ENCODE measurements around the gene MEOX1.
"Not testable (repeated sequence)": the region's sequence is repeated elsewhere in the genome, so short reads cannot be mapped to it uniquely, and the experiment has no call there.

The MEOX1 gene

GRCh38 chr17:43661699-43662412 lies at the start of gene MEOX1:
Gene MEOX1, minus strand, starts transcription at chr17:43661922. Its CDS starts 388 bp downstream, at chr17:43661534.
- no peak for DNase-seq (ENCODE audit: low spot score)

GRCh38 chr17:43710101-43710500 lies 48.4 kb upstream of the MEOX1 start:
- no peak for DNase-seq (ENCODE audit: low spot score)

DNA sequence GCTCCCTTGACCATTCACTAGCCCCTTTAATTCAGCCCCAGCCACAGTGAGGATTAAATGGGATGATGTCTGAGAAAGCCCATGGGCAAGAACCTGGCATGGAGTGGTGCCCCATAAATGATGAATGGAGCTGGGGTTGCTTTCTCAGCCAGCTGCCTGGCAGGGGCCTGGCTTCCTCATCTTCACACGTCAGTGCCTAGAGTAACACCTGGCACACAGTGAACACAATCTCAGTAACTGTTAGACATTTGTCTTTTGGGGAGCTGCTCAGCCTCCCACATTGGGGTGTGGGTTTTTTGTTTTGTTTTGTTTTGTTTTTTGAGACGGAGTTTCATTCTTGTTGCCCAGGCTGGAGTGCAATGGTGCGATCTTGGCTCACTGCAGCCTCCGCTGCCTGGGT lies 47.5 kb upstream of the MEOX1 start:
- peak; percentile 7 for DNase-seq (ENCODE audit: low spot score)

GRCh38 chr17:43707184-43707583 lies 45.5 kb upstream of the MEOX1 start:
- no peak for DNase-seq (ENCODE audit: low spot score)

GRCh38 chr17:43706235-43706634 lies 44.5 kb upstream of the MEOX1 start:
- DNase-seq (ENCODE audit: low spot score): no peak

DNA sequence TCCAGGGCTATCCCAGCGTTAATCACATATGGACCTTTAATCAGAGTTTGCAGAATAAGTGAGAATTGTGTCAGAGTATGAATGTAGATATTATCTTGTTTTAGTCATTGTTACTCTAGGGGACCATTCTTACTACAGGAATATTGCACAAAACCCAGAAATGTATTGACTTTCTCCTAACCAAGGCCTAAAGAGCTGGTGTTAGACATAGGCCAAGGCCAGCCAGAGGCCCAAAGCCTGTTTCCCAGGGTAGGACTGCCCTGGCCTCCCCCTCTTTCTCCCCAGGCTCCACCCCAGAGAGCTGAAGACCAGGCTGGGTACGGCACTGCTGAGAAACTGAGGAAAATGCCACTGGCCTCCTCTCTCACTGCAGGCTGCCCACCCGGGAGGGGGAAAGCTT lies 41.9 kb upstream of the MEOX1 start:
- DNase-seq (ENCODE audit: low spot score): no peak

GRCh38 chr17:43702637-43703036 lies 40.9 kb upstream of the MEOX1 start:
- peak; percentile 87 for DNase-seq (ENCODE audit: low spot score)

DNA sequence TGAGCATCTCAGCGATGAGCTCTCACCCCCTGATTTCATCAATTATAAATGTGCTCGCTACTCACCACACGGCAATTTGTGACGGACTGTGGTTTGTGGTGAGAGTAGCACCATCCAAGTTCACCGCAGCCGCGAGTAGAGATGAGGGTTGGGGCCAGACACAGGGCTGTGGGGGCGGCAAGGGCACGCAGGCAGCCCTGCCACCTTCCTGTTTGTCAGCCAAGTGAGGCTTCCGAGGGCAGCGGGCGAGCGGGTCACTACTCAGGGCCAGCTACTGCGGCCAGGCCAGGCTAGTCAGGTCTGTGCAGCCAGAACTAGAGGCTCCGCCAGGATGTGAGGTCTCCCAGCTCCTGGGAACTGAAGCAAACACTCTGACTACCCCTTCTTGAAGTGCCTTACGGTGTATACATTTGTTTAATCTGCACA lies 39.6 kb upstream of the MEOX1 start:
- DNase-seq (ENCODE audit: low spot score): no peak

DNA sequence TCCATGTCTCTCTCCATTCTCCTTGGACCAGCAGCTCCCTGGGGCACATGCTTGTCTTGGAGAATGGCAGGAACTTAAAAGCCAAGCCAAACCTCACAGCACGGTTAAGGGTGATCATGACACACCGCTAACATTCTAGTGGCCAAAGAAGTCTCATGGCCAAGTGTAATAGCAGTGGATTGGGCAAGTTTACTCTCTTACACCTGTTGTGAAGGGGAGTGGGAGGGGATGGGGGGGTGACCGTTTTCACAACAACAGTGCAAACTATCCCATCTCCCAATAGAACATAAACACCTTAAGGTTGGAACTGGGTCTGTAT lies 37.7 kb upstream of the MEOX1 start:
- no peak for DNase-seq (ENCODE audit: low spot score)

GRCh38 chr17:43698678-43699437 lies 37.1 kb upstream of the MEOX1 start:
- DNase-seq (ENCODE audit: low spot score): no peak

DNA sequence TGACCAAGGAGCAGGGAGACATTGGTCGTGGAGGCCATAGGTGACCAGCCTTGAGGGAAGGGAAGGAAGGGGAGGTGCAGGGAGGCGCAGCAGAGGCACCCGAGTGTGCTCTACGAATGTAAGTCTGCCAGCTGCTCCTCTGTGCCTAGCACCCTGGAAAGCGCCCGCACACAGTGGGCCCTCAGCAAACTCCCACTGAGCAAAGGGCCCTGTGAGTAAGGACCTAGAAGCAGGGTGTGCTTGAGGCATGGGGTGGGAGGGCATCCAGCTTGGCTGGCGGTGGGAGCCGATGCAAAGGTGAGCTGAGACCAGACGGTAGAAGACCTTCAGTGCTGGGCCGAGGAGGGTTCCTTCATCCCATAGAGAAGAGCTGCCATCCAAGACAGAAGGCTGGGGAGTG lies 36.2 kb upstream of the MEOX1 start:
- no peak for DNase-seq (ENCODE audit: low spot score)

GRCh38 chr17:43696891-43697290 lies 35.2 kb upstream of the MEOX1 start:
- no peak for DNase-seq (ENCODE audit: low spot score)

DNA sequence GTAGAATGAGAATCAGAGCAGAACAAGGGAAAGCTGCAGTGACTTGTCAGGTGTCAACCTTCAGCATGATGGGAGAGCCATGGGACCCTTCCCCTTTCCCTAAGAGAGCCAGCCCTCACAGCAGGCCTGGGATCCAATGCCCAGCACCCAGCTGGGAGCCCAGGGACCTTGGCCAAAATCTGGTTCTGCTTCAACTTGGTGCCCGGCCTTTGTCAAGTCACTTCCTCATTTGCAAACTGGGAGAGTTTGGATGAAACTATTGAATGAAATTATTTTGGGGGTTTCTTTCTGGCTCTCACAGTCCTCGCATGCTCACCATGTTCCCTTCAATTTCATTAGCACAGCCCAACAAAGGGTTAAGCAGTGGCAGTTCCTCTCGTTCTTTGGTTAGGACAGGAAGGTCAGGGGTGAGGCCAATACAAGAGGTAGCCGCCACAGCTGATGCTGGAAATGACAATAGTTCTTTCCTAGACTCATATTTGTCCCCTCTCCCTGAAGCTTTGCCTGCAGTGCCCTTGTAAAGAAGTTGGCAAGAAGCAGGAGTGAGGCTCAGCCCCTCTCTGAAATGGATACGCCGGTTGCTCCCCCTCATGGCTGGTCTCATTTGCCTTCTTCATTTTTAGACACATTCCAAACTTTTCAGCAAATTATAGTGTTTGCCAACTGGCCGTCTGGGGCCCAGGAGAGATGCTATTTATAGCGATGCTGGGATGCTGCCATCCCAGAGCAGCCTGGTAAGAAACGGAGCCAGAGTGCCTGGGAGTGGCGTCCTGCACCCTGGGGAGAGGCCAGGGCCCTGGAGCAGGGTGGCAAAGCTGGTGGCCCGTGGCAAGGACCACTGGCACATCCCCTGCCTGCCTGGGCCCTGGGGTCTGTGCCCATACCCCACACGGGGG lies 34.5 kb upstream of the MEOX1 start:
- no peak for DNase-seq (ENCODE audit: low spot score)

DNA sequence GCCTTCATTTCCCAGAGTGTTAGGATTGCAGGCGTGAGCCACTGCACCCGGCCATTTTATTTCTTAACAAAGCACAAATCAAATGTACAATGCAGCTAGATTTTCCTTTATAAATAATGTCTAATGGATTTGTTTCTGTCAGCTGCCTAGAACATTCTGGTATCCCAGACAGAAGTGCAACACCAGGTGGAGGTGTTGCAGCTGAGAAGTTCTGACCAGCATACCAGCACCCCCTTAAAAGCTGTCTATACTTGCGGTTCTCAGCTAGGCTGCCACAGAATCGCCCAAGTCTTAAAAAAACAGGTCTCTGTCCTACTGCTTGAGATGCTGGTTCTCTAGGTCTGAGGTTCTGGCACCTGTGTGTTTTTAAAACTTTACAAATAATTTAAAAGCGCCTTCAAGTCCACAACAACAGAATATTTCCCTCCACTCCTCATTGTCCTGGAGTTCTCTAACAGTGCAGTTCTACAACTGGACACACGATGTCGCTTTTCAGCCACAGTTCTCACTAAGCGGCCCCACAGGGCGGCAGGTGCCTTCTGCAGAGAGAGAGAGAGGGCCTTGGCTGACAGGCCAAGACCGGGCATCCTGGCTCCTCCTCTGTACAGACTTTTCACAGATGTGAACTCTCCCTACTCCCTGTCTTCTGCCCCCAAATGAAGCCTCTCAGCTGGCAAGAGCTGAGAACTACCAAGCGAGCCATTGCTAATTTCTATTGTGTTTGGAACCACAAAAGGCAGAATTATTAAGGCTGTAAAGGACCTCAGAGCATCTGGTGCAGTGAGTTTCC lies 32.6 kb upstream of the MEOX1 start:
- peak; percentile 90 for DNase-seq (ENCODE audit: low spot score)

- no peak for DNase-seq (ENCODE audit: low spot score)
Observed at GRCh38 chr17:43691317-43691693, 29.6 kb upstream of the MEOX1 start.

GRCh38 chr17:43690624-43691316 lies 29.0 kb upstream of the MEOX1 start:
- DNase-seq (ENCODE audit: low spot score): no peak

DNA sequence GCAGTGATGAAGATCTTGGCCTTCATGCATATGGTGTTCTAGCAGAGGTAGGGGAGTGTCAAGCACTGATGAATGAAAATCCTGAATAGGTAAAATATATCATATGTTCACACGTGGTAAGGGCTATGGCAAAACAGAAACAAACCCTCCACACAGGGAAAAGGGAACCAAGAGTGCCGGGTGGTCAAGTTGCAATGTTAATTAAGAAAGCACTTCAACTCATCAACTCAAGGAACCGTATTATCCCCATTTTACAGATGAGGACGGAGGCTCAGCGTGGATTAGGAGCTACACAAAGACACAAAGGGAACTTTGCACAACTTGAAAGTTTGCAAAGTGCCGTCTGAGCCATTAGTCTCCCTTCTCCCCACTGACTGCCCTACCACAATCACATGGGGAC lies 28.1 kb upstream of the MEOX1 start:
- DNase-seq (ENCODE audit: low spot score): no peak

DNA sequence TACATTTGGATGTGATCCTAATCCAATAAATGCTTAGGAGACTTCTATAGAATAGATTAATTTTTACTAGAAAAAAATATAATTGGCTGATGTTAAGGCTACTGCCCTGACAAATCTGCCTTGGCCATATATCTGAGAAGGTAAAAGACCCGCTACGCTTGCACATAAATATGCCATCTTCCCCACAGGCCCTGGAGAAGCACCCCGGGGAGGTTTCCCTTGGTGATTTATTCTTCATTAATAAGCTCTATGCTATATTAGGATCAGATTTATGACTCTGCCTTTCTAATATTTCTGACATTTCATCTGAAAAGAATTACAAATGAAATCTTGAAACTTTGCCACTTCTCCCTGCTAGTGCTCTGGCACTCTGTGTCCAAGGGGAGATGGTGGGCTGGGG lies 27.4 kb upstream of the MEOX1 start:
- DNase-seq (ENCODE audit: low spot score): no peak

DNA sequence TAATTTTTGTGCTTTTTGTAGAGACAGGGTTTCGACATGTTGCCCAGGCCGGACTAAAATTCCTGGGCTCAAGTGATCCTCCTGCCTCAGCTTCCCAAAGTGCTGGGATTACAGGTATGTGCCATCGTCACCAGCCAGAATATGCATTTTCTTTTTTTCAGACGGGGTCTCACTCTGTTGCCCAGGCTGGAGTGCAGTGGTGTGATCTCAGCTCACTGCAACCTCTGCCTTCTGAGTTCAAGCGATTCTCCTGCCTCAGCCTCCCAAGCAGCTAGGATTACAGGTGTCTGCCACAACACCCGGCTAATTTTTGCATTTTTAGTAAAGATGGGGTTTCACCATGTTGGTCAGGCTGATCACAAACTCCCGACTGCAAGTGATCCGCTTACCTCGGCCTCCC lies 25.2 kb upstream of the MEOX1 start:
- not testable (repeated sequence) for DNase-seq (ENCODE audit: low spot score)

GRCh38 chr17:43683928-43684653 lies 22.4 kb upstream of the MEOX1 start:
- DNase-seq (ENCODE audit: low spot score): no peak

DNA sequence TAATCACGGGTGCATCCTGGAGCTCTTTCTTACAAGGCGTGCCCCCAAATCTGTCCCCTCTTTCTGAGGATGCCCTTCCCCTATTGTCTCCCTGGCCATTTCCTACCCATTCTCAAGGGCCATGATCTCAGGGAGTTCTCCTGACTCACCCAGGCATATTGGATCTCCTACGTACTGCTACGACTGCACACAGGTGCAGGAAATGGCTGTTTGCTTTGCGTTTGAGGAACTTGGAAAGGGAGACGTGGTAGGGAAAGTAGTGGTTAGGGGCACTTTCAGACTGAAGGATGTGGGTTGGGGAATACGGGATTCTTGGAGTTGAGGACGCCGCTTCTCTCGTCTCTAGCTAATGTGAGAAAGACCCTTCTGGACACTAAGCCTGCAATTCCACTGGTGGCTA lies 18.7 kb upstream of the MEOX1 start:
- no peak for DNase-seq (ENCODE audit: low spot score)
